GM12878 (cell line): ENCODE measurements around the gene TRIM25. TPM values are rescaled to one million over a fixed set of nuclear protein-coding genes. Genes with fewer than 3 reads are reported as not detected.

Experiments
- ATAC-seq: fragments of 200-7000 bp; cut with Tn5 transposase; 3 replicates; pipeline ENCODE4 v1.9.1; 2020; ENCODE audit warnings: mild to moderate bottlenecking, moderate library complexity
- BruUV-seq: library from RNA; stranded (reverse); fragments of 400-500 nt; replicated peaks from 2 replicates; lab custom pipeline; 2021; lab: Mats Ljungman, UMichigan
- CTCF ChIA-PET: fragments of 300-600 bp; sonication (Branson Sonifier 250); formaldehyde crosslinking; extraction: SDS; loops from one replicate; lab custom pipeline; 2021; ENCODE audit warnings: inconsistent platforms; lab: Yijun Ruan, JAX
- POLR2A ChIA-PET: fragments of 350-600 bp; formaldehyde crosslinking; extraction: SDS; loops from one replicate; lab custom pipeline; 2021; ENCODE audit warnings: inconsistent platforms; lab: Charles Lee
- RAD21 ChIA-PET: fragments of 300-600 bp; sonication (Branson Sonifier 250); formaldehyde crosslinking; loops from one replicate; lab custom pipeline; 2023; ENCODE audit warnings: antibody characterized with exemption; ENCODE audit not compliant: unreplicated experiment; lab: Charles Lee
- SMC1A ChIA-PET: fragments of 300-600 bp; sonication (Branson Sonifier 250); formaldehyde crosslinking; loops from one replicate; lab custom pipeline; 2023; ENCODE audit not compliant: unreplicated experiment, uncharacterized antibody; lab: Charles Lee
- DNase-seq: peaks from one replicate; pipeline ENCODE4 v3.0.0-alpha.2; 2011; ENCODE audit warnings: low read depth, low spot score
- FAIRE-seq: peaks from 3 replicates; lab custom pipeline; 2011; peaks lifted over from hg19 to GRCh38; lab: Jason Lieb, UNC
- H2AFZ ChIP-seq: 2 replicates; pipeline ENCODE4 v1.6.0; 2011; ENCODE audit warnings: low read depth, low read length, control low read depth; ENCODE audit not compliant: control insufficient read depth
- H3K27ac ChIP-seq: 2 replicates; pipeline ENCODE4 v1.5.1; 2011; ENCODE audit warnings: control low read depth; ENCODE audit not compliant: control insufficient read depth, insufficient read depth
- H3K27me3 ChIP-seq, 2 experiments: replicated peaks in 1 of 2; 2 replicates each; pipeline versions ENCODE4 v1.6.0 to v1.6.1; 2011; ENCODE audit warnings: low read length in 1 of 2; ENCODE audit not compliant: control insufficient read depth in 2 of 2, insufficient read depth in 2 of 2
- H3K36me3 ChIP-seq, 2 experiments: 2 replicates each; pipeline ENCODE4 v1.5.1; 2011; ENCODE audit warnings: low read length in 1 of 2; ENCODE audit not compliant: control insufficient read depth in 2 of 2, insufficient read depth in 2 of 2
- H3K4me1 ChIP-seq: 2 replicates; pipeline ENCODE4 v1.6.1; 2011; ENCODE audit warnings: mild to moderate bottlenecking, low read length, moderate library complexity, mixed read lengths; ENCODE audit not compliant: control insufficient read depth, insufficient read depth
- H3K4me2 ChIP-seq: 2 replicates; pipeline ENCODE4 v1.6.0; 2011; ENCODE audit warnings: control low read depth; ENCODE audit not compliant: control insufficient read depth, insufficient read depth
- H3K4me3 ChIP-seq: fragments of 200-600 bp; sonication (generic); 2 replicates; pipeline ENCODE4 v1.5.1; 2016
- H3K79me2 ChIP-seq: 2 replicates; pipeline ENCODE4 v1.6.0; 2011; ENCODE audit warnings: low read length; ENCODE audit not compliant: control insufficient read depth, insufficient read depth
- H3K9ac ChIP-seq: 2 replicates; pipeline ENCODE4 v1.8.0; 2011; ENCODE audit warnings: low read length, control low read depth, mixed read lengths; ENCODE audit not compliant: control insufficient read depth, insufficient read depth
- H3K9me3 ChIP-seq: replicated peaks from 3 replicates; pipeline ENCODE4 v1.5.1; 2011; ENCODE audit warnings: mild to moderate bottlenecking, low read length; ENCODE audit not compliant: control insufficient read depth, insufficient read depth
- H4K20me1 ChIP-seq: 2 replicates; pipeline ENCODE4 v1.6.0; 2011; ENCODE audit not compliant: control insufficient read depth, insufficient read depth
- BCL11A ChIP-seq: IDR thresholded peaks from 2 replicates; pipeline ENCODE4 v1.6.1; 2011; ENCODE audit warnings: low read depth, low read length
- CBX3 ChIP-seq: fragments of 200-600 bp; sonication (generic); IDR thresholded peaks from 2 replicates; pipeline ENCODE4 v1.6.1; 2016; ENCODE audit warnings: low read depth, borderline replicate concordance
- CEBPB ChIP-seq, 2 experiments: fragments of 150-350 bp in 1 of 2; IDR thresholded peaks; 2 replicates each; pipeline ENCODE4 v1.6.1; 2012 to 2014; ENCODE audit warnings: low read depth in 2 of 2, low read length in 2 of 2, borderline replicate concordance in 1 of 2, inconsistent platforms in 1 of 2
- CHD2 ChIP-seq: IDR thresholded peaks from 2 replicates; pipeline ENCODE4 v1.6.1; 2011; ENCODE audit warnings: low read depth, low read length, improper control_type of control experiment, borderline replicate concordance
- CHD4 ChIP-seq: fragments of 200-600 bp; sonication (generic); IDR thresholded peaks from 2 replicates; pipeline ENCODE4 v1.6.1; 2016; ENCODE audit warnings: mild to moderate bottlenecking
- CREM ChIP-seq: IDR thresholded peaks from 2 replicates; pipeline ENCODE4 v1.6.1; 2014; ENCODE audit warnings: antibody characterized with exemption, low read depth
- GATAD2B ChIP-seq: fragments of 450-650 bp; conservative IDR thresholded peaks from 2 replicates; pipeline ENCODE4 v1.6.1; 2017; ENCODE audit warnings: low read depth, mild to moderate bottlenecking, moderate library complexity
- MXI1 ChIP-seq: fragments of 150-350 bp; IDR thresholded peaks from 2 replicates; pipeline ENCODE4 v1.6.1; 2011; ENCODE audit warnings: low read depth, mild to moderate bottlenecking, inconsistent platforms, low read length, improper control_type of control experiment
- MYB ChIP-seq: fragments of 150-350 bp; IDR thresholded peaks from 2 replicates; pipeline ENCODE4 v1.6.1; 2014; ENCODE audit warnings: mild to moderate bottlenecking, low read depth, low read length, borderline replicate concordance
- NR2C1 ChIP-seq: fragments of 450-650 bp; IDR thresholded peaks from 2 replicates; pipeline ENCODE4 v1.6.1; 2017; ENCODE audit warnings: antibody characterized with exemption, mild to moderate bottlenecking, moderate library complexity
- NR2F1 ChIP-seq: fragments of 450-650 bp; conservative IDR thresholded peaks from 2 replicates; pipeline ENCODE4 v1.6.1; 2017; ENCODE audit warnings: mild to moderate bottlenecking
- SMARCA5 ChIP-seq: fragments of 450-650 bp; IDR thresholded peaks from 2 replicates; pipeline ENCODE4 v1.6.1; 2017; ENCODE audit warnings: mild to moderate bottlenecking
- SUPT20H ChIP-seq: IDR thresholded peaks from 2 replicates; pipeline ENCODE4 v1.6.1; 2011; ENCODE audit warnings: low read depth, mild to moderate bottlenecking, low read length, moderate library complexity, borderline replicate concordance; ENCODE audit not compliant: control insufficient read depth
- WGBS: methylation state at CpG from one replicate; pipeline ENCODE4 v1.1.6; 2016; ENCODE audit warnings: low lambda C conversion rate; ENCODE audit not compliant: insufficient replicate concordance, insufficient coverage; ENCODE audit errors: missing lambda C conversion rate; 5-methylcytosine and 5-hydroxymethylcytosine counted together
- in situ Hi-C: fragments of 300-500 bp; cut with MboI; formaldehyde crosslinking; loops from 9 replicates; pipeline ENCODE4 v1.14.3; 2018; ENCODE audit warnings: mixed read lengths
- intact Hi-C: fragments of 100-400 bp; cut with micrococcal nuclease; formaldehyde crosslinking; loops from one replicate; pipeline ENCODE4 v1.14.2; 2022; ENCODE audit not compliant: unreplicated experiment
- polyA plus RNA-seq, 11 experiments: library from polyadenylated mRNA; depleted of rRNA in 4 of 11; unstranded in 6 of 11; stranded (reverse) in 5 of 11; fragments of >200 nt; fragmentation: Nextera tagmentation in 4 of 11; fragmentation: Illumina TruSeq in 1 of 11; extraction: Ambion mirVana in 4 of 11; extraction: Trizol in 1 of 11; gene quantifications; 1 replicate in 1 of 11; 2 replicates in 10 of 11; pipeline versions ENCODE4 v1.2.1 to v1.2.3, GENCODE V29; 2011 to 2016; ENCODE audit warnings: inconsistent platforms in 2 of 11, missing spikeins in 2 of 11, low read depth in 1 of 11
- total RNA-seq, 4 experiments: library from RNA; depleted of rRNA in 3 of 4; stranded (reverse); fragments of >200 nt in 3 of 4; fragmentation: Illumina TruSeq in 1 of 4; extraction: Trizol in 1 of 4; gene quantifications; 2 replicates each; pipeline versions ENCODE4 v1.2.1 to v1.2.3, GENCODE V29; 2013 to 2021
- TF ChIP-seq, protein P1 (sequence below): IDR thresholded peaks from 2 replicates; pipeline ENCODE4 v1.6.1; 2012; ENCODE audit warnings: low read depth, low read length, improper control_type of control experiment
- TF ChIP-seq, protein P2 (sequence below): fragments of 450-650 bp; IDR thresholded peaks from 2 replicates; pipeline ENCODE4 v1.6.1; 2017; ENCODE audit warnings: antibody characterized with exemption, mild to moderate bottlenecking, moderate library complexity

Gene TRIM25
- total and polyA plus RNA-seq, 10 of the 15 experiments (the other 5 are each of a cell fraction or from before 2014, with no cell fraction given): 10.5 to 123 (median 51.3) TPM

DNA sequence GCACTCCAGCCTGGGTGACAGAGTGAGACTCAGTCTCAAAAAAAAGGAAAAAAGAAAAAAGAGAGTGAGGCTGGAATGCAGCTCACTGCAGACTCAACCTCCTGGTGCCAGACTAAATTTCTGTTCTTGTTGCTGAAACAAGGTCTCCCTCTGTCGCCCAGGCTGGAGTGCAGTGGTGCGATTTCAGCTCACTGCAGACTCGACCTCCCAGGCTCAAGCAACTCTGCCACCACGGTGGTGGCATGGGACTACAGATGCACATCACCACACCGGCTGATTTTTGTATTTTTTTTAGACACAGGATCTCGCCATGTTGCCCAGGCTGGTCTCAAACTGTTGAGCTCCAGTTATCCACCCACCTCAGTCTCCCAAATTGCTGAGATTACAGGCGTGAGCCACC, 34.6 kb downstream of the TRIM25 start:
- no TSS peak for BruUV-seq
- in situ Hi-C loops: no loop called here
- no peak for TF ChIP-seq CREM
- TF ChIP-seq, protein P1, sequence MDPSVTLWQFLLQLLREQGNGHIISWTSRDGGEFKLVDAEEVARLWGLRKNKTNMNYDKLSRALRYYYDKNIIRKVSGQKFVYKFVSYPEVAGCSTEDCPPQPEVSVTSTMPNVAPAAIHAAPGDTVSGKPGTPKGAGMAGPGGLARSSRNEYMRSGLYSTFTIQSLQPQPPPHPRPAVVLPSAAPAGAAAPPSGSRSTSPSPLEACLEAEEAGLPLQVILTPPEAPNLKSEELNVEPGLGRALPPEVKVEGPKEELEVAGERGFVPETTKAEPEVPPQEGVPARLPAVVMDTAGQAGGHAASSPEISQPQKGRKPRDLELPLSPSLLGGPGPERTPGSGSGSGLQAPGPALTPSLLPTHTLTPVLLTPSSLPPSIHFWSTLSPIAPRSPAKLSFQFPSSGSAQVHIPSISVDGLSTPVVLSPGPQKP: no peak
- no peak for TF ChIP-seq NR2C1
- Histone ChIP-seq H3K36me3 (no peaks in the 10 kb centered on the region), H3K79me2 (no peaks in the 10 kb centered on the region), H2AFZ (no peak overlapping the region), H3K4me1 (no peaks in the 10 kb centered on the region), H3K27me3 (no peaks in the 10 kb centered on the region), H3K27ac (no peak overlapping the region), H3K4me3 (no peak overlapping the region), H3K4me2 (no peak overlapping the region), H3K9me3 (no peaks in the 10 kb centered on the region), H3K9ac (no peak overlapping the region), H4K20me1 (no peaks in the 10 kb centered on the region)
- ChIA-PET RAD21 (interaction anchor here (1.4 kb wide), 1 partner anchor 57 kb away, joined by 3 read pairs; no protein-coding TSS in a partner anchor), POLR2A (no interaction called here), CTCF (interaction anchor here (1.1 kb wide), 1 partner anchor 47 kb away, joined by 3 read pairs; no protein-coding TSS in a partner anchor), SMC1A (no interaction called here)
- intact Hi-C loops: no loop called here
- FAIRE-seq: no peak
- 56% methylated on average over 7 of the region's 7 CpGs for WGBS
- ATAC-seq: no peak
- DNase-seq: no peak

DNA sequence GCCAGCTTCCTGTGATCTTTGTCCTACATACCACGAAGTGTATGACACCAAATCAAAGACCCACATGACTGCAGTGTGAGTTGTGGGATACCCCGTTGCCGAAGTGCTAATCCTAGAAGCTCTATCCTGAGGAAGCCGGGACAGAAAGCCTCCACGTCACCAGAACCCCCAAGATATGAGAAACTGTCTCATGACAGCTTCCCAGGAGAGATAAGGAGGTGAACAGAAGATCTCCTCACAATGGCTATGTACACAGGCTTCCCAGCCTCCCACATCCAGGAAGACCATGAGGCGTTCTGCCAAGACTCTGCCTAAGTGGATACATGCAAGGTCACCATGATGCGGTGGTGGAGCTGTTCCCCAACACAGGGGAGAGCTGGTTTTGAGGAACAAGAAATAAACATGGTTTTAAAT, 37.1 kb downstream of the TRIM25 start:
- 69% methylated on average over 7 of the region's 7 CpGs for WGBS
- Histone ChIP-seq H3K4me1 (no peaks in the 10 kb centered on the region), H3K9me3 (no peaks in the 10 kb centered on the region), H3K4me2 (no peak overlapping the region), H3K27ac (no peak overlapping the region), H3K4me3 (no peak overlapping the region), H4K20me1 (no peaks in the 10 kb centered on the region), H3K36me3 (no peaks in the 10 kb centered on the region), H2AFZ (no peak overlapping the region), H3K9ac (no peak overlapping the region), H3K79me2 (no peaks in the 10 kb centered on the region), H3K27me3 (no peaks in the 10 kb centered on the region)
- ChIA-PET RAD21 (no interaction called here), POLR2A (interaction anchor here (0.6 kb wide), 1 partner anchor 50 kb away, joined by 3 read pairs; no protein-coding TSS in a partner anchor), CTCF (interaction anchor here (0.7 to 1.1 kb wide), 3 partner anchors 13 to 57 kb away, joined by 3 read pairs; no protein-coding TSS in a partner anchor), SMC1A (interaction anchor here (1.5 kb wide), 1 partner anchor 10 kb away, joined by 3 read pairs; no protein-coding TSS in a partner anchor)
- intact Hi-C loops (no loop called here), in situ Hi-C loops (no loop called here)
- BruUV-seq: no TSS peak
- FAIRE-seq: no peak
- ATAC-seq: no peak
- no peak for DNase-seq
- no peak for TF ChIP-seq SMARCA5
- no peak for TF ChIP-seq CBX3
- TF ChIP-seq GATAD2B: no peak
- no peak for TF ChIP-seq NR2F1
- TF ChIP-seq, protein P2, sequence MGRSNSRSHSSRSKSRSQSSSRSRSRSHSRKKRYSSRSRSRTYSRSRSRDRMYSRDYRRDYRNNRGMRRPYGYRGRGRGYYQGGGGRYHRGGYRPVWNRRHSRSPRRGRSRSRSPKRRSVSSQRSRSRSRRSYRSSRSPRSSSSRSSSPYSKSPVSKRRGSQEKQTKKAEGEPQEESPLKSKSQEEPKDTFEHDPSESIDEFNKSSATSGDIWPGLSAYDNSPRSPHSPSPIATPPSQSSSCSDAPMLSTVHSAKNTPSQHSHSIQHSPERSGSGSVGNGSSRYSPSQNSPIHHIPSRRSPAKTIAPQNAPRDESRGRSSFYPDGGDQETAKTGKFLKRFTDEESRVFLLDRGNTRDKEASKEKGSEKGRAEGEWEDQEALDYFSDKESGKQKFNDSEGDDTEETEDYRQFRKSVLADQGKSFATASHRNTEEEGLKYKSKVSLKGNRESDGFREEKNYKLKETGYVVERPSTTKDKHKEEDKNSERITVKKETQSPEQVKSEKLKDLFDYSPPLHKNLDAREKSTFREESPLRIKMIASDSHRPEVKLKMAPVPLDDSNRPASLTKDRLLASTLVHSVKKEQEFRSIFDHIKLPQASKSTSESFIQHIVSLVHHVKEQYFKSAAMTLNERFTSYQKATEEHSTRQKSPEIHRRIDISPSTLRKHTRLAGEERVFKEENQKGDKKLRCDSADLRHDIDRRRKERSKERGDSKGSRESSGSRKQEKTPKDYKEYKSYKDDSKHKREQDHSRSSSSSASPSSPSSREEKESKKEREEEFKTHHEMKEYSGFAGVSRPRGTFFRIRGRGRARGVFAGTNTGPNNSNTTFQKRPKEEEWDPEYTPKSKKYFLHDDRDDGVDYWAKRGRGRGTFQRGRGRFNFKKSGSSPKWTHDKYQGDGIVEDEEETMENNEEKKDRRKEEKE: no peak
- no peak for TF ChIP-seq CHD4
- TF ChIP-seq MYB: no peak
- TF ChIP-seq CHD2: no peak
- TF ChIP-seq SUPT20H: no peak
- TF ChIP-seq CEBPB (IDR thresholded peaks at IDR 0.05; ENCODE audit: borderline replicate concordance in 1 of 2, low read depth in 2 of 2, low read length in 2 of 2): no peak
- no peak for TF ChIP-seq BCL11A
- TF ChIP-seq MXI1: no peak
